Uterus (tissue), 2 donors: Measurements from ENCODE around the gene TANC1.

Experiments used
- CTCF ChIP-seq, 4 experiments: fragments of 200-600 bp in 2 of 4; fragments of 450-650 bp in 2 of 4; sonication (generic) in 2 of 4; IDR thresholded peaks; one replicate each; pipeline ENCODE4 v1.5.1; 2016 to 2019; ENCODE audit warnings: antibody characterized with exemption in 4 of 4, mild to moderate bottlenecking in 2 of 4, moderate library complexity in 1 of 4
- POLR2A ChIP-seq, 2 donors: fragments of 450-650 bp; IDR thresholded peaks; one replicate each; pipeline ENCODE4 v1.6.1; 2016; ENCODE audit warnings: antibody characterized with exemption in 2 of 2, mild to moderate bottlenecking in 1 of 2, moderate library complexity in 1 of 2

GRCh38 chr2:158979772-158980171 lies 11.3 kb downstream of the TANC1 start:
- TF ChIP-seq CTCF (IDR thresholded peaks at IDR 0.05) (no peak), POLR2A (IDR thresholded peaks at IDR 0.05) (no peak)
